ENCODE data around the gene RNF152.

- TF ChIP-seq CTCF (IDR thresholded peaks at IDR 0.05), result no peak
- TF ChIP-seq POLR2A (IDR thresholded peaks at IDR 0.05), result no peak
Observed at GRCh38 chr18:61931654-61932379, 39.0 kb upstream of the RNF152 start.
